ENCODE results near the gene SLCO2B1. TPM values are rescaled to one million over a fixed set of nuclear protein-coding genes. Genes with fewer than 3 reads are reported as not detected.

SLCO2B1 gene
- total RNA-seq, 1 experiment from 2014 or later = 0.73 TPM

- H3K4me3 ChIP-seq = no peak overlapping the region
- no peak overlapping the region for H3K27ac ChIP-seq
- peak; percentile 45 to 70 for DNase-seq
- H3K27me3 ChIP-seq = no peaks in the 10 kb centered on the region
- no peaks in the 10 kb centered on the region for H3K36me3 ChIP-seq
- H3K4me1 ChIP-seq = peaks cover 18% of the 10 kb centered on the region
- no peaks in the 10 kb centered on the region for H3K9me3 ChIP-seq (replicated peaks)
Observed at GRCh38 chr11:75140269-75141138, 10.4 kb upstream of the SLCO2B1 start.

GRCh38 chr11:75141166-75141565, 9.7 kb upstream of the SLCO2B1 start:
- H3K4me1 ChIP-seq = peaks cover 18% of the 10 kb centered on the region
- H3K27ac ChIP-seq = no peak overlapping the region
- no peaks in the 10 kb centered on the region for H3K27me3 ChIP-seq
- no peaks in the 10 kb centered on the region for H3K36me3 ChIP-seq
- no peak overlapping the region for H3K4me3 ChIP-seq
- no peaks in the 10 kb centered on the region for H3K9me3 ChIP-seq (replicated peaks)
- no peak for DNase-seq

GRCh38 chr11:75142714-75143419, 8.0 kb upstream of the SLCO2B1 start:
- peak; percentile 92 to 95 for DNase-seq
- no peaks in the 10 kb centered on the region for H3K36me3 ChIP-seq
- no peak overlapping the region for H3K4me3 ChIP-seq
- peak overlapping the region; percentile 23; the same call in 1 of the 2 replicates for H3K27ac ChIP-seq
- peaks cover 18% of the 10 kb centered on the region for H3K4me1 ChIP-seq
- no peaks in the 10 kb centered on the region for H3K27me3 ChIP-seq
- H3K9me3 ChIP-seq (replicated peaks) = no peaks in the 10 kb centered on the region

GRCh38 chr11:75143420-75143731, 7.5 kb upstream of the SLCO2B1 start:
- Histone ChIP-seq H3K4me1 (peaks cover 18% of the 10 kb centered on the region), H3K27ac (peak overlapping the region; percentile 23), H3K27me3 (no peaks in the 10 kb centered on the region), H3K4me3 (no peak overlapping the region), H3K9me3 (replicated peaks) (no peaks in the 10 kb centered on the region), H3K36me3 (no peaks in the 10 kb centered on the region)
- DNase-seq = no peak

- Histone ChIP-seq H3K27me3 (no peaks in the 10 kb centered on the region), H3K36me3 (no peaks in the 10 kb centered on the region), H3K9me3 (replicated peaks) (no peaks in the 10 kb centered on the region), H3K27ac (no peak overlapping the region), H3K4me1 (peaks cover 18% of the 10 kb centered on the region), H3K4me3 (no peak overlapping the region)
- no peak for DNase-seq
Observed at GRCh38 chr11:75144716-75145014, 6.2 kb upstream of the SLCO2B1 start.

- DNase-seq = no peak
- H3K27me3 ChIP-seq = no peaks in the 10 kb centered on the region
- H3K27ac ChIP-seq = no peak overlapping the region
- H3K4me3 ChIP-seq = no peak overlapping the region
- H3K4me1 ChIP-seq = peaks cover 18% of the 10 kb centered on the region
- H3K36me3 ChIP-seq = no peaks in the 10 kb centered on the region
- no peaks in the 10 kb centered on the region for H3K9me3 ChIP-seq (replicated peaks)
Observed at GRCh38 chr11:75145196-75145971, 5.5 kb upstream of the SLCO2B1 start.

- Histone ChIP-seq H3K4me3 (no peak overlapping the region), H3K27ac (no peak overlapping the region), H3K4me1 (peaks cover 18% of the 10 kb centered on the region), H3K9me3 (replicated peaks) (no peaks in the 10 kb centered on the region), H3K27me3 (no peaks in the 10 kb centered on the region), H3K36me3 (no peaks in the 10 kb centered on the region)
- no peak for DNase-seq
Observed at GRCh38 chr11:75145972-75146519, 4.9 kb upstream of the SLCO2B1 start.

- no peak for DNase-seq
- no peak overlapping the region for H3K27ac ChIP-seq
- no peaks in the 10 kb centered on the region for H3K9me3 ChIP-seq (replicated peaks)
- no peaks in the 10 kb centered on the region for H3K36me3 ChIP-seq
- H3K27me3 ChIP-seq = no peaks in the 10 kb centered on the region
- peaks cover 24% of the 10 kb centered on the region for H3K4me1 ChIP-seq
- no peak overlapping the region for H3K4me3 ChIP-seq
Observed at GRCh38 chr11:75146711-75147110, 4.2 kb upstream of the SLCO2B1 start.

GRCh38 chr11:75147191-75147874, 3.6 kb upstream of the SLCO2B1 start:
- H3K27ac ChIP-seq = no peak overlapping the region
- H3K27me3 ChIP-seq = no peaks in the 10 kb centered on the region
- H3K9me3 ChIP-seq (replicated peaks) = no peaks in the 10 kb centered on the region
- peaks cover 30% of the 10 kb centered on the region for H3K4me1 ChIP-seq
- H3K36me3 ChIP-seq = no peaks in the 10 kb centered on the region
- H3K4me3 ChIP-seq = no peak overlapping the region
- no peak for DNase-seq

GRCh38 chr11:75147875-75148263, 3.0 kb upstream of the SLCO2B1 start:
- Histone ChIP-seq H3K4me1 (peaks cover 33% of the 10 kb centered on the region), H3K36me3 (no peaks in the 10 kb centered on the region), H3K4me3 (no peak overlapping the region), H3K27ac (no peak overlapping the region), H3K27me3 (no peaks in the 10 kb centered on the region), H3K9me3 (replicated peaks) (no peaks in the 10 kb centered on the region)
- no peak for DNase-seq

GRCh38 chr11:75148436-75148983, 2.4 kb upstream of the SLCO2B1 start:
- Histone ChIP-seq H3K36me3 (no peaks in the 10 kb centered on the region), H3K4me3 (no peak overlapping the region), H3K27ac (no peak overlapping the region), H3K9me3 (replicated peaks) (no peaks in the 10 kb centered on the region), H3K27me3 (no peaks in the 10 kb centered on the region), H3K4me1 (peaks cover 35% of the 10 kb centered on the region)
- no peak for DNase-seq

GRCh38 chr11:75149766-75150465, 991 bp upstream of the SLCO2B1 start:
- Histone ChIP-seq H3K4me1 (peaks cover 35% of the 10 kb centered on the region), H3K27me3 (no peaks in the 10 kb centered on the region), H3K36me3 (no peaks in the 10 kb centered on the region), H3K9me3 (replicated peaks) (no peaks in the 10 kb centered on the region), H3K4me3 (no peak overlapping the region), H3K27ac (no peak overlapping the region)
- DNase-seq = no peak

GRCh38 chr11:75151346-75152047, 590 bp downstream of the SLCO2B1 start:
- H3K4me3 ChIP-seq = no peak overlapping the region
- H3K4me1 ChIP-seq = peaks cover 48% of the 10 kb centered on the region
- no peak overlapping the region for H3K27ac ChIP-seq
- H3K9me3 ChIP-seq (replicated peaks) = no peaks in the 10 kb centered on the region
- H3K27me3 ChIP-seq = no peaks in the 10 kb centered on the region
- no peak for DNase-seq
- H3K36me3 ChIP-seq = no peaks in the 10 kb centered on the region
